NCI-H345 treated with DMSO at 0.1 percent for 48 hours (cell line): ENCODE data around the gene SRCIN1.

ENCODE experiments used
- DNase-seq: peaks from one replicate; lab custom pipeline; 2025; ENCODE audit not compliant: unreplicated experiment; lab: John Stamatoyannopoulos, UW

The SRCIN1 gene

GRCh38 chr17:38566666-38567031 is 39.1 kb downstream of the SRCIN1 start:
- no peak for DNase-seq

GRCh38 chr17:38565853-38566665 is 39.7 kb downstream of the SRCIN1 start:
- DNase-seq, result no peak

DNA sequence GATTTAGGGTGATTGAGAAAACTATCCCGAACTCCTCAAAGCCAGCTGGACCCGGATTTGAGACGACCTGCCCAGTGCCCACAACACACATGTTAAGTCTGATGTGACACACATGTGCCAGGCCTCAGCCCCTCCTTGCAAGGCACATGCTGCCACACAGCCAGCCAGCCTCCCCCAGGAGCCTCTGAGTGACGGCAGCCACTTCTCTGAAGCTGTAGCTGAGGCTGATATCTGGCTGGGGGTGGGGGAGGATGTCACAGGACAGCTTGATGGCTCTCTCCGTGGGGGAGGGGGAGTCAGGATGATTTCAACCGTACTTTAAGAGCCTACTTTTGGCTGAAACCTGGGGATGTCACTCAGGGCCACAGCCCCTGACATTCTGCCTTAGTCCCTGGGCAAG is 40.9 kb downstream of the SRCIN1 start:
- DNase-seq, result no peak

DNA sequence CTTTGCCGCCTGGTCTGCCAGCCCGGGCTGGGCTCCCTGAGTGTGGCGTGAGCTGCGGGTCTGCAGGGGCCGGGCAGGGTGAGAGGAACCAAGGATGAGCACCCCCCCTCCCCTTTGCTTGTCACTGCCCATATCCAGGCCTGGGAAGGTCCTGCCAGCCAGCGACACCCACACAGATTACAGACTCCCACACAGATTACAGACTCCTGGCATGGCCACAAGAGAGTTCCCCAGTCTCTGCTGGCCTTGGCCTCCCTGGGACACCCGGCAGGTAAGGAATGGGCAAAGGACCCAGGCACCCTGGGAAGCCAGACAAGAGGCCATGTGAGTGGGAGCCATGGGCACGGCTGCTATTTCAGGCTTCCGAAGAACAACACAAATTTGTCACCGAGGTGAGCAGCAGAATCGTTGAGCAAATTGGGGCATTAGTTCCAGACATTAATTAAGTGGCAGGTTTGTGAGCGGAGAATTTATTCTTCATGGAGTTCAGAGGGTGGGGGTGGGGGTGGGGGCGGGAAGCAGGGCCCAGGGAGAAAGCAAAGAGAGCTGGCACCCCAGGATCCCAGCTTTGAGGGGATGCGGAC is 41.4 kb downstream of the SRCIN1 start:
- DNase-seq, result no peak

- DNase-seq, result no peak
These were observed 42.1 kb downstream of the SRCIN1 start for GRCh38 chr17:38563362-38564253.

- DNase-seq, result no peak
These were observed 42.8 kb downstream of the SRCIN1 start for GRCh38 chr17:38562903-38563302.

- no peak for DNase-seq
These were observed 43.6 kb downstream of the SRCIN1 start for GRCh38 chr17:38562215-38562569.

DNA sequence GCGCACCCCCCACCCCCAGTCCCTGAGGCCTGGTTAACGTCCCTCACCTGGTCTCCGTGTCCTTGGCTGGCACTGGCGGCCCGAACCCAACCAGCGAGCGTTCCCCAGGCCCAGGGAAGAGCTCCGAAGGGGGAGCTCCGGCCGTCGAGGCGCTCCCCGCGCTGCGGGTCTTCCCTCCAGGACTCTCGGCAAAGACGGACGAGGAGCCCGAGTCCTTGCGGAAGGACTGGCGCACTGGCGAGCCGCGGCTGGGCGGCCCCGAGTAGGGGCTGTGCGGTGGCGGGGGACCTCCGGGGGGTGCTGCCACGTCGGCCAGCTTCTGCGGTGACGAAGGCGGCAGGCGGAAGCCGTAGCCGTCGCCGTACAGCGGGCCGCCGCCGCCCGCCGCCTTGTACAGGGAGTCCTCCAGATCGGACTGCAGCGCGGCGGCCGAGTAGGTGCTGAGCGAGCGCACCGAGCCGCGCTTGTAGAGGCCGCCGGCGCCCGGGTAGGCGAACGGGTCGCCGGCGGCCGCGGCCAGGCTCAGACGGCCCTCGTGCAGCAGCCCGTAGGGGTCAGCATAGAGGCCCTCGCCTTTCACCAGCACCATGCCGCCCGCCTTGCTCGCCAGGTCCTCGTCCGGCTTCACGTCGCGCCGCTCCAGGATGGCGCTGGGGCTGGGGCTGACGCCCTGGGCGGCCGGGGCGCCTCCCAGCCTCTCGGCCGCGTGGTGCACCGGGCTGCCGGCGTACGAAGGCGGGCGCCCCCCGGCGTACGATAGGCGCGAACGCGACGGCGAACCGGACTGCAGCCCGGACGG is 44.1 kb downstream of the SRCIN1 start:
- DNase-seq, result no peak

DNA sequence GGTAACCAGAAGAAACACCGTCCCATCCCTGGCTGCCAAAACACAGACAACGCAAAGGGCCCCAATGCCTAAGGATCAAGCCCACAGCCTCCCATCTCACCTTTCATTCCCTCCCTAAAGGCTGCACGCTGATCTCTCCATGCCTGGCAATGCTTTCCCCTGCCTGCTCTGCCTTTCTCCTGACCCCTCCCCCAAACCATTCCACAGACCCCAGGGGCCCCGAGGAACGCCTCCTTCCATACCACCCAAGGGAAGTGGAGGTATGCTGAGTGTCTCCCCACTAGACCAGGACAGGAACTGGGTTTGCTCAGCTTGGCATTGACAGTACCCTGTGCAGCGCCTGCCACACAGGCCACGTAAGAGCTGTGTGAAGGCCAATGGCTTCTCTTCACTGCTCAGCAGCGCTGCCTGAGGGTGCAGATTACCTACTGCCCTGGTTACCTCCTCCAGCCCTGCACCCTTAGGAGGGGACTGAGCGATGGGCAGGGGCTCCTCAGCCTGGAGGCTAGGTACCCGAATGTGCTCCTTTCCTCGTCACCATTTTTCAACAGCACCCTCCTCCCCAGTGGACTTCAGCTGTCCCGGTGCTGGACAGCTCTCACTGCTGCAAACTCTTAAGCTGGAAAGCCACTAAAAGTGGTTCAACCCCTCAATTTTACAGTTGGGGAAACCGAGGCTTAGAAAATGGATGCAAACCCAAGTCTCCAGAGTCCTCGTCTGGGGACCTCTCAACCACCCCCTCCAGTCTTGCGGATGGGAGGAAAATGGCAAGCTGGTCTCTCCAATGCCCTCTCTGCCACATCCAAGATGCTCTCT is 45.0 kb downstream of the SRCIN1 start:
- DNase-seq, result no peak

DNA sequence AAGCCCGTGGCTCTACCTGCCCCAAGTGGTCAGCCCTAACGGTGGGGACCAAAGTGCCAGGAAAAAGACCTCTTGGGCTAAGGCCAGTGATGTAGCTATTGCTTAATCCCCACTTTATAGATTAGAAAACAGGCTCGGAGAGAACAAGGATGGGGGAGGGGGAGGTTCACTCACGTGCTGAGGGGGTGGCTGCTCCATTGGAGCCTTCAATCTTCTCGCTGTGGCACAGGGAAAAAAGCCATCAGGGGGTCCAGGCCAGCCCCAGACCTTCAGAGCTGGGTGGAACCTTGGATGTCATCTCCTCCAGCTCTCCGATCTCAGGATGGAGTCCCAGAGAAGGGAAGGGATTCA is 45.9 kb downstream of the SRCIN1 start:
- no peak for DNase-seq

DNA sequence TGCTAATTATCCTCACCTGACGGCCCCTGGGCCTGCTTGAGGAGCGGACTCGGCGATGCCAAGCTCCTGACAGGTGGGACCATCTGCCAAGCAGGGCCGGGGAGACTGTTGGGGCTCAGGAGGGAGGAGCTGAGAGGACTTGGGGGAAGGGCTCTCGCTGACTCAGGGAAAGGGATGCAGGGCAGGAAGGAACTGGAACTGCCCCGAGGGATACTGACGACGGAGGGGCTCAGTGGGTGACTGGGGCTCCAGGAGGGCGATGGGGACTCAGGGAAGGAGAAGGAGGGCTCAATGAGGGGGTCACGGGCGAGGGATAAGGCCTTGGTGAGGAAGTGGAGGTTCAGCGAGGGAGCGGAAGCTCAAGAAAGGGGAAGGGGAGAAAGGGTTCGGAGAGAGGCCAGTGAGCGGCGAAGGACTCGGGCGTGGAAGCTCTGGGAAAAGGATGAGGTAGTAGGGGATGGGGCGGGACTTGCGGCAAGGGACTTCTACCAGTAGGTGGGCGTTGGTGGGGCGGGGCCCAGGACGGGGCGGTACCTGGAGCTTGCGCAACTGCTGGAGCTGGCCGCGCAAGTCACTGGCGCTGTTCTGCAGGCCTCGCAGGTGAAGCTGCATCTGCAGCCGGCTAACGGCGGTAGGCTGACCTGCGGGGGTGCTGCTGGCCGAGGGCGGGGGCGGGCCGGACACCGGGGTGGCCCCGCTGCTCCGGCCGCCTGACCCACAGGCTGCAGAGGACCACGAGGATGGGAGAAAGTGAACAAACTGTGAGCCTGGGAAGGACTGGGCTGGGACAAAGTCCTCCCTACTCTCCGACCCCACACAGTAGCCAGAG is 46.5 kb downstream of the SRCIN1 start:
- peak; percentile 93 for DNase-seq

GRCh38 chr17:38558728-38559050 is 47.1 kb downstream of the SRCIN1 start:
- DNase-seq, result no peak

DNA sequence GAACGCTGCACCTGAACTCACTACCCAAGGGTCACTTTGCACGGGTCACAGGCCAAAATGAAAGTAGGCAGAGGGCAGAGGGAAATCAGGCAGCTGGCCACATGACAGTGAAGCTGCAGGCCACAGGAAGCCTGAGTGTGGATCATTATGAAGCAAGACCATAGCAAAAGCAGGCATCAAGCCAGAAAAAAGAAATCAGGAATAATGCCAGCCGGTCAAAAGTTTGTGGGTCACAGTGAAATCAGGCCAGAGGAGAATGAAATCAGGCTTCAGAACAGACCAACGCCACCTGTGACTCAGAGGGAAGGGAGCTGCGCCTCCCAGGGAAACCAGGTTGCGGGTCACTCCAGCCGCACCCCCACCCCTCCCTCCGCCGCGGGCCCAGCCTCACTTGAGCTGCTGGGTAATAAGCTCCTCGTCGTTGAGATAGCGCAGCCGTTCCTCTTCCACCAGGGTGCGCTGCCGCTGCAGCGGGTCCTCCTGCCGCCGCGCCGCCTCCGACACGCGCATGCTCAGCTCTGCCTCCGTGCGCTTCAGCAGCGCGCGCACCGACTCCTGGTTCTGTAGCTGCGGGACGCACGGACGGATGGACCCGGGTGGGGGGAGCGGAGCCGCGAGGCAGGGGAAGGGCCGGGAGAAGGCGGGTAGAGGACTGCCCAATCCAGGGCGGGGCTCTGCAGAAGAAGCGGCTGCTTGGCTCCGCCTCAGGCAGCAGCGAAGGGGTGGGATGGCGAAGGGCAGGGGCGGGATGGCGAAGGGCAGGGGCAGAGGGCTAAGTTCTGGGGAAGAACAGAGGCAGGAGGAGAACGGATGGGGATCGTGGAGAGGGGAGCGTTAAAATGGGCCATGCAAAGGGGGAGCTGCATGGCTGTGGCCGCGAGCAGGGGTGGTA is 47.7 kb downstream of the SRCIN1 start:
- peak; percentile 94 for DNase-seq

DNA sequence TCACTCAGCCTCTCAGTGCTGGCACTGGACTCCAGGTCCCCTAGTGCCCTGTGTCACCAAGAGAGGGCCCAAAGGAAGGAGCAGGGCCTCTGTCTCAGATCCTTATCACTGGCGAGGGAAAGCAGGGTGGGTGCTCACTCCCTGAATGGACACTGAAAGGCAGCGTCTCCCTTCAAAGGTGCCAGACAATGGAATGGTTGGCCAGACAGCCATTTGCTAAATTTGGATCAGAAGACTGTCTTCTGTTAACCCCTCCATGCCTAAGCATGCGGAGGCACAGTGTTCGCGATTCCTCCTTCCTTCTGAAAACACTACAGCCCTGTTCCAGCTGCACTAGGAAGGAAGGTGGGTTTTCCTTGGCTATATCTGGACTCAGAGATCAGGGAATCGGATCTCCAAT is 48.4 kb downstream of the SRCIN1 start:
- DNase-seq, result no peak

GRCh38 chr17:38556239-38556638 is 49.5 kb downstream of the SRCIN1 start:
- no peak for DNase-seq

DNA sequence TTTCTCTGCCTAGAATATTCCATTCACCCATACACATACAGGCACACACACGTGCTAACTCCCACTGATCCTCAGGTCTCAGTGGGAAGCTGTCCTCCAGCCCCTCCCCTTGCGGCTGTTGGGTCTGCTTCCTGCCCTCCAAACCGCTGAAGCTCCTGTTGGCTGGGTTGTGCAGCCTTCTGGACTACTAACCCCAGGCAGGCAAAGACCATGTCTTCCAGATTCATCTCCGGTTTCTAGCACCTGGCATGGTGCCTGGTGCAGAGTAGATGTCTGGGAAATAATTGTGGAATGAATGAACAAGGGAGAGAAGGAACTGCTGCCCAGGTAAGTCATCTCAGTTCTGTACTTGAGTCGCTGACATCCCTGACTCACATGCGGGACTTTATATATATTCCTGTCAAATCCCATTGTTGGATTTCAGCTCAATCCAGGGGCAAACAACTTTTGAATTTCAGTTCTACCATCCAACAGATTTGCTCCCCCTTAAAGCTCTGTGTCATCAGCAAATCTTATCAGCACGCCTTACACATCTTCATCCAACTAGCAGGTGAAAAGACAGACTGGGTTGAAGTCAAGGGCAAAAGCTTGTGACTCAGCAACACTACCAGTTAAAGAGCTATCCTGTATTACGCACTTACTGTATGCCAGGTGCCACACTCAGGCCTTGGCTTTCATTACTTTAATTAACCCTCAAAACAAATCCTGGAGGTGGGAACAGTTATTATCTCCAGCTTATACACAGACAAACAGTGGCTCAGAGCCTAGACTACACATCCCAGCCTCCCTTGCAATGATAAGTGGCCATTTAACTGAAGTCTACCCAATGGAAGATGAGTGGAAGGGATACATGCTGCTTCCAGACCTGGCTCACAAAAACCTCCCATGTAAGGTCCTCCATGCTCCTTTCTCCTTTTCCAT is 51.1 kb downstream of the SRCIN1 start:
- no peak for DNase-seq

DNA sequence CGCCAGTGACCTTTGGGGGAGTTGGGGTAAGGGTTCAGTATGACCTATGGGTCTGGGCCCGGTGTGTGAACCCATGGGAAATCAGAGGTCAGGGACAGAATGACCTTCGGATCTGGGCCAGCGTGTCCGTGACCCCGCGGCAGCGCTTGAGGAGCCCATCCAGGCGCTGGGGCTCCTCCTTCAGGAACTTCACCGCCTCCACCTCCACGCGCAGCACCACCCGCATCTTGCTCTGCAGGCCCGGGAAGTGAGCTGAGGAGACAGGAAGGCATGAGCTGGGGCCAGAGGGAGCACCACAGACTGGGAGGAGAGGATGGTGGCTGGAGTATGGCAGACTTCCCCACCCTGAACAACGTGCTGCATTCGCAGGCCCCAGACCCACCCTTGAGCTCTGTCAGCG is 53.4 kb downstream of the SRCIN1 start:
- DNase-seq, result no peak

GRCh38 chr17:38551121-38551520 is 54.6 kb downstream of the SRCIN1 start:
- no peak for DNase-seq
